Measurements from ENCODE around the gene RFX4.

GRCh38 chr12:106601496-106601895 lies 18.7 kb downstream of the RFX4 start:
- no peak for TF ChIP-seq POLR2A (IDR thresholded peaks at IDR 0.05; ENCODE audit: borderline replicate concordance, extremely low read depth, insufficient read depth, insufficient read length)
- TF ChIP-seq, protein P1, sequence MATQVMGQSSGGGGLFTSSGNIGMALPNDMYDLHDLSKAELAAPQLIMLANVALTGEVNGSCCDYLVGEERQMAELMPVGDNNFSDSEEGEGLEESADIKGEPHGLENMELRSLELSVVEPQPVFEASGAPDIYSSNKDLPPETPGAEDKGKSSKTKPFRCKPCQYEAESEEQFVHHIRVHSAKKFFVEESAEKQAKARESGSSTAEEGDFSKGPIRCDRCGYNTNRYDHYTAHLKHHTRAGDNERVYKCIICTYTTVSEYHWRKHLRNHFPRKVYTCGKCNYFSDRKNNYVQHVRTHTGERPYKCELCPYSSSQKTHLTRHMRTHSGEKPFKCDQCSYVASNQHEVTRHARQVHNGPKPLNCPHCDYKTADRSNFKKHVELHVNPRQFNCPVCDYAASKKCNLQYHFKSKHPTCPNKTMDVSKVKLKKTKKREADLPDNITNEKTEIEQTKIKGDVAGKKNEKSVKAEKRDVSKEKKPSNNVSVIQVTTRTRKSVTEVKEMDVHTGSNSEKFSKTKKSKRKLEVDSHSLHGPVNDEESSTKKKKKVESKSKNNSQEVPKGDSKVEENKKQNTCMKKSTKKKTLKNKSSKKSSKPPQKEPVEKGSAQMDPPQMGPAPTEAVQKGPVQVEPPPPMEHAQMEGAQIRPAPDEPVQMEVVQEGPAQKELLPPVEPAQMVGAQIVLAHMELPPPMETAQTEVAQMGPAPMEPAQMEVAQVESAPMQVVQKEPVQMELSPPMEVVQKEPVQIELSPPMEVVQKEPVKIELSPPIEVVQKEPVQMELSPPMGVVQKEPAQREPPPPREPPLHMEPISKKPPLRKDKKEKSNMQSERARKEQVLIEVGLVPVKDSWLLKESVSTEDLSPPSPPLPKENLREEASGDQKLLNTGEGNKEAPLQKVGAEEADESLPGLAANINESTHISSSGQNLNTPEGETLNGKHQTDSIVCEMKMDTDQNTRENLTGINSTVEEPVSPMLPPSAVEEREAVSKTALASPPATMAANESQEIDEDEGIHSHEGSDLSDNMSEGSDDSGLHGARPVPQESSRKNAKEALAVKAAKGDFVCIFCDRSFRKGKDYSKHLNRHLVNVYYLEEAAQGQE (IDR thresholded peaks at IDR 0.05; ENCODE audit: low read depth) = no peak
- TF ChIP-seq, protein P2, sequence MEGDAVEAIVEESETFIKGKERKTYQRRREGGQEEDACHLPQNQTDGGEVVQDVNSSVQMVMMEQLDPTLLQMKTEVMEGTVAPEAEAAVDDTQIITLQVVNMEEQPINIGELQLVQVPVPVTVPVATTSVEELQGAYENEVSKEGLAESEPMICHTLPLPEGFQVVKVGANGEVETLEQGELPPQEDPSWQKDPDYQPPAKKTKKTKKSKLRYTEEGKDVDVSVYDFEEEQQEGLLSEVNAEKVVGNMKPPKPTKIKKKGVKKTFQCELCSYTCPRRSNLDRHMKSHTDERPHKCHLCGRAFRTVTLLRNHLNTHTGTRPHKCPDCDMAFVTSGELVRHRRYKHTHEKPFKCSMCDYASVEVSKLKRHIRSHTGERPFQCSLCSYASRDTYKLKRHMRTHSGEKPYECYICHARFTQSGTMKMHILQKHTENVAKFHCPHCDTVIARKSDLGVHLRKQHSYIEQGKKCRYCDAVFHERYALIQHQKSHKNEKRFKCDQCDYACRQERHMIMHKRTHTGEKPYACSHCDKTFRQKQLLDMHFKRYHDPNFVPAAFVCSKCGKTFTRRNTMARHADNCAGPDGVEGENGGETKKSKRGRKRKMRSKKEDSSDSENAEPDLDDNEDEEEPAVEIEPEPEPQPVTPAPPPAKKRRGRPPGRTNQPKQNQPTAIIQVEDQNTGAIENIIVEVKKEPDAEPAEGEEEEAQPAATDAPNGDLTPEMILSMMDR (IDR thresholded peaks at IDR 0.05 in 2 of 3, conservative IDR thresholded peaks at IDR 0.05 in 1 of 3; ENCODE audit: borderline replicate concordance in 1 of 3, insufficient read depth in 1 of 3, low read depth in 2 of 3, low read length in 2 of 3) = no peak
- TF ChIP-seq RAD21 (IDR thresholded peaks at IDR 0.05; ENCODE audit: low read depth) = no peak
- no peak for TF ChIP-seq SP1 (IDR thresholded peaks at IDR 0.05; ENCODE audit: low read depth)
- TF ChIP-seq EZH2 (IDR thresholded peaks at IDR 0.05) = no peak
- no peak for TF ChIP-seq EZH2phosphoT487 (IDR thresholded peaks at IDR 0.05; ENCODE audit: borderline replicate concordance)
- TF ChIP-seq SIN3A (IDR thresholded peaks at IDR 0.05; ENCODE audit: low read depth) = no peak
- TF ChIP-seq JUND (IDR thresholded peaks at IDR 0.05) = no peak
- no peak for TF ChIP-seq POLR2AphosphoS5 (IDR thresholded peaks at IDR 0.05; ENCODE audit: low read depth, low read length)

All from HCT116 (cell line).